Measurements from ENCODE around the gene KIF1B.

KIF1B gene

GRCh38 chr1:10328180-10328963 is 118.0 kb downstream of the KIF1B start:
- no peak for DNase-seq (ENCODE audit: low read depth)

GRCh38 chr1:10337436-10337835 is 127.1 kb downstream of the KIF1B start:
- DNase-seq (ENCODE audit: low read depth): no peak

DNA sequence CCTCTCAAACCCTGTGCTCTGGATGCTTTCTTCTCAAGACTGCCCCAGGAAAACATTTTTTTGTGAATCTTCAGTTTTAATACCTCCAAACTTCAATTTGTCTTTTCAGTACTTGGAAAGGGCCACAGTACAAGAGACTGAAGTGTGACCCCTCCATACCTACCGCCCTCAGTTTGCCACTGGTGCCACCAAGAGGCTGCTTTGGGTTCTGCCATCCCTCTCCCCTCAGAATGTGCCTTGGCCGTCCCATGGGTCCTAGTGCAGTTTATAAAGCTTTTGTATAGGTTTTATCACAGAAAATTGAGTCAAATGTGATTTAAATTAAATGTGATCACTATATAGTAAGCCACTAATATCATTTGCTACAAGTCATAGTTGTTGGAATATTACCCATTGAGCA is 127.7 kb downstream of the KIF1B start:
- DNase-seq (ENCODE audit: low read depth): no peak

- no peak for DNase-seq (ENCODE audit: low read depth)
Observed at GRCh38 chr1:10338611-10339010, 128.2 kb downstream of the KIF1B start.

DNA sequence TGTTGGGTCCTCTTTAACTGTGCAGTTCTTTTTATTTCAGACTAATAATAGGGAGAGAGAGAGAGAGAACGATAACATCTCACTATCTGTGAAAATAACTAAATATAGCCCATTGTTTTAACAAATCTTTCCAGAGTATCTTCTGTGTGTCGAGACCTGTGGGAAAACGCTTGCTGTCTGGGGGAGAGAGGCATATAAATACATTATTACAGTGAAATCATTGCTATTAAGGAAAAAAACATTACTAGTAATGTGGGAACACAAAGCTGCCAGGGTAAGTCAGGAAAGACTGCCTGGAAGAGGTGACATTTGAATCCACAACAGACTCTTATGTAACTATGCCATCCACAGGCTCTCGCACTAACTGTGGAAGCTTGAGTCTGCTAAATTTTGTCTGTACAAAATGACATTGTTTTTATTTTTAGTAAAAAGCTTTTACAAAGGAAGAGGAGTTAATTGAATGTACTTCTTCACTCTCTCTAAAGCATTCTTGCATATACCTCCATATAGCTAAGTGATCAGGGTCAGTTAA is 128.7 kb downstream of the KIF1B start:
- no peak for DNase-seq (ENCODE audit: low read depth)

GRCh38 chr1:10339815-10340214 is 129.4 kb downstream of the KIF1B start:
- no peak for DNase-seq (ENCODE audit: low read depth)

DNA sequence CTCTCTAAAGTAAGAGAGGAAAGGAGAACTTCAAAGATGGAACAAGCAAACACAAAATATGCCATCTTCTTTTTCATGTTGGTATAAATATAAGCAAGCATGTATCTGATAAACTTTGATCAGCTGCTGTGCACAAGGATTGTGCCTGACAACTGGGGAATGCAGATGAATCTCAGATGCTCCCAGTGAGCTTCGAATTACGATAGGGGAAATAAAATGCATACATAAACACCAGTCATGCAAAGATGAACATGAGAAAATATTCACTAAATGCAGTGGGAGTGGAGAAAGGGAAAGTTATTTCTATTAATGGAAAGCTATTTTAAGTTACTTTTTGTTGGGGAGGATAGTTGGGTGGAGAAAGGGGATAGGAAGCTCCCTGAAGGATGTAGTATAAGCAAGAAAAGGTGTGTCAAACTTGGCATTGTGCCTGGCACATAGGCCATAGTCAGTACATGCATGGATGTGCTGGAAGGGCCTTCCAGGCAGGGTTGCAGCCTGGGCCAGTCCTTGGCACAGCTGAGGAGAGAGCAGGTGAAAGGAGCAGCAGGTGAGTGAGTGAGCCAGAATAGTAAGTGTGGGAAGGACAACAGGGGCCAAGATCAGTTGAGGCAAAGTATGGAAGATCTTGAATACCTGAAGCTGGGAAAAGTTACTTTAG is 130.7 kb downstream of the KIF1B start:
- DNase-seq (ENCODE audit: low read depth): no peak

- DNase-seq (ENCODE audit: low read depth): no peak
Observed at GRCh38 chr1:10347109-10347508, 136.7 kb downstream of the KIF1B start.

GRCh38 chr1:10353282-10353681 is 142.9 kb downstream of the KIF1B start:
- no peak for DNase-seq (ENCODE audit: low read depth)

- DNase-seq (ENCODE audit: low read depth): no peak
Observed at GRCh38 chr1:10353693-10354092, 143.3 kb downstream of the KIF1B start.

DNA sequence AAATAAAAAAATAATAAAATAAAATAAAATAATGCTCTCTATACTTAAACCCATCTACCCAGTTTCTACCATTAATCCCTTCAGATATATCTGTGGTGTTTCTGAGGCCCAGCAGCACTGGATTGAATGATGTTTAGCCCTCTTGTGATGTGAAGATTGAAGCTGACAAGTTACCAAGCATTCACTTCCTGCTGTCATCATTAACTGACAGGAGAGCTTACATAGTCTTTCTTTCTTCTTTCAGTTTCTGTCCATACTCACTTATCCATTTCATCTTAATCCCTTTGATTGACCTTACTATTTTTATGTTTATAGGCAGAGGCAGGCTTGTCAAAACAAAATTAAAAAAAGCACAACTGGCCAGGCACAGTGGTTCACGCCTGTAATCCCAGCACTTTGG is 149.7 kb downstream of the KIF1B start:
- DNase-seq (ENCODE audit: low read depth): no peak

GRCh38 chr1:10361515-10361914 is 151.1 kb downstream of the KIF1B start:
- no peak for DNase-seq (ENCODE audit: low read depth)

- DNase-seq (ENCODE audit: low read depth): no peak
Observed at GRCh38 chr1:10368194-10368593, 157.8 kb downstream of the KIF1B start.

GRCh38 chr1:10374442-10374860 is 164.1 kb downstream of the KIF1B start:
- no peak for DNase-seq (ENCODE audit: low read depth)

- DNase-seq (ENCODE audit: low read depth): peak; percentile 41
Observed at GRCh38 chr1:10377365-10378029, 167.1 kb downstream of the KIF1B start.

DNA sequence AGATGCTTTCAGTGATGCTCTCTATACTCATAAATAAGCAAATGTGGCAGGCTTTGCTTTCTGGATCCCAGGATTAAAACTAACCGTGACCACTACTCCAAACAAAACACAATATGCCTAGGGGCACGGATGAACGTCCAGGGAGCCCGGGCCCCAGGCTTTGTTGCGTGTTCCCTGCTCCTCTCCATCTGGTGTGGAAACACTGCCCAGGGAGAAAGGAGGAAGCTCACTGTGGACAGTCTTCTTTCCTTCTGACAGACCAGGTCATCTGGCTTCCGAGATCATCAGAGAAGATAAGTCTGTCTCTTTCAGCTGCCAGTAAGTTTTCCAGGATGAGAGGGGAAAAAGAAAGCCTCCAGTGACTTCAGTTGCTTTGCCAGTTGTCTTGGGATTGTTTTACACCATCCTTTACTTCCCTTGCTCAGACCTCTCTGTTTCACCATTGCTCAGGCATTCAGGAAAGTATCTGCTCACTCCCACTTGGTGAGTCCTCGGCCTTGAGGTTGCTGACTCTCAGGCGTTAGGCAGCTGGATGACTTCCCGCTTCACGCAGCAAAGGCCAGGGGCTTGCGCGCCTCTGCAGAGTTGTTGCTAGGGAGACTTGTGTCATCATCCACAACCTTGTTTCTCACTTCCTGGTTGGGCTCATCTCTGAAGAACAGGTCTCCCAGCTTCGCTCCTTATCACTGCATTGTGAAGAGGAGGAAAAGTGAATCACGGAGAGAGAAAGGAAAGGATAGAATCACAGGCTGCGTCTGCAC is 167.9 kb downstream of the KIF1B start:
- DNase-seq (ENCODE audit: low read depth): no peak

DNA sequence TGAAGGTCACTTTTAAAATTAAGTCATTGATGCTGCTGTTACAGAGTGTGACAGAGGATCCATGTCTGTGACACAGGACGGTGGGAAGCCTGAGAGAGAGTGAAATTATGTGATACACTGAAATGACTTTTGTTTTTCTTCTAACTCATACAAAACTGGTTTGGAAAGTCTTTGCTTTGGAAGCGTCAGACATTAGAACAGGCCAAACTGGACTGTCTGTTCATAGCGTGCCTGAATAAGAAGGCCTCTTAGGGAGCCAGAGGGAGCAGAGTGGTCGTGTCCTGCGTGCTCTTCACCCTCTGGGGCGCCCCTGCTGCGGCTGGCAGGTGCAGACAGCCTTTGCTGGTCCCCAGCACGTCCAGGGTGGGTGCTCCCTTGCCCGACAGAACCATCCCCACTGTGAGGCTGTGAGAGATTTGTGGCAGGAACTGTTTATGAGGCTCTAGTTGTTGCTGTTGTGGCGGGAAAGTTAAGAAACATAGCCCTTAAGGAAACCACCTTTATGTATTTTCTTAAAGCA is 168.8 kb downstream of the KIF1B start:
- no peak for DNase-seq (ENCODE audit: low read depth)

- DNase-seq (ENCODE audit: low read depth): no peak
Observed at GRCh38 chr1:10379676-10380075, 169.3 kb downstream of the KIF1B start.

DNA sequence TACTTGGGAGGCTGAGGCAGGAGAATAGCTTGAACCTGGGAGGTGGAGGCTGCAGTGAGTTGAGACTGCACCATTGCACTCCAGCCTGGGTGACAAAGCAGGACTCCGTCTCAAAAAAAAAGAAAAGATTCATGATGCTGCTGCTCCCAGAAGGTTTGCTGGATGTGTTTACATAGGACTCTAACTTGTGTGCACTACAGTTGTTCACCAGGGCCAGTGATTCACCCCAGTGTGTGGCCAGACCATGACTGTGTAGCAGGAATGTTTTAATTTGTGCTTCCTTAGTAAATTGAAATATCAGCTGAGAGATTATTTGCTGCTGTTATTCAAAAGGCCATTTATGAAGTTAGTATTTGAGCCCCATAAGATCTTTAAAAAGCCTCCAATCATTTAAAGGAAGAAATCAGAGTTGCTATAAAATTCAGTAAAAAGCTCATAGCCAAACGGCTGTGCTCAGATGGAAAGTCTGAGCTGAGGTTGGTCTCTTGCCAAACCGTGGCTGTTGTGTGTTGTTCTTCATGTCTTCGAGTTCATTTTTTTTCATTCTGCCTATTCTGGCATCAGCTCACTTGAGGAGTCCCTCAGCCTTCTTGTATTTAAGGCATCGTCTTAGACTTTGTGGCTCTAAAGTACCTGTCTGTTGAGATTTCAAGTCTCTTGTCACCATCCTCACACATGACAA is 170.4 kb downstream of the KIF1B start:
- peak; percentile 62 for DNase-seq (ENCODE audit: low read depth)

- no peak for DNase-seq (ENCODE audit: low read depth)
Observed at GRCh38 chr1:10383630-10384029, 173.3 kb downstream of the KIF1B start.

- no peak for DNase-seq (ENCODE audit: low read depth)
Observed at GRCh38 chr1:10384219-10384618, 173.8 kb downstream of the KIF1B start.
